GM19043 (cell line): Measurements from ENCODE around the gene ZNF182.

Experiments
- ATAC-seq: cut with Tn5 transposase; IDR thresholded peaks from one replicate; pipeline ENCODE4 v1.9.1; 2021; ENCODE audit warnings: low read depth; ENCODE audit not compliant: unreplicated experiment

Gene ZNF182

DNA sequence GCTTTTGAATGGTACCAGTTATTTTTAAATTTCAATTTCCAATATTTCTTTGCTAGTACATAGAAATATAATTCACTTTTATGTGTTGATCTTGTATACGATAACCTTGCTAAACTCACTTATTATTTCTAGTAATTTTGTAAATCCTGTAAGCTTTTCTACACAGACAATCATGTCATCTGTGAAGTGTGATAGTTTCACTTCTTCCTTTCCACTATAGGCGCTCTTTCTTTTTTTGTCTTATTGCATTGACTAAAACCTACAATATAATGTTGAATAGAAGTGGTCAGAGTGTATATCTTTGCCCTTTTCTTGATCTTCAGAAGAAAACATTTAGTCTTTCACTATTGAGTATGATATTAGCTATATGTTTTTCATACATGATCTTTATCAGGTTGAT is 76.6 kb downstream of the ZNF182 start:
- no peak for ATAC-seq
